ENCODE data around the gene CSNK1D.

DNA sequence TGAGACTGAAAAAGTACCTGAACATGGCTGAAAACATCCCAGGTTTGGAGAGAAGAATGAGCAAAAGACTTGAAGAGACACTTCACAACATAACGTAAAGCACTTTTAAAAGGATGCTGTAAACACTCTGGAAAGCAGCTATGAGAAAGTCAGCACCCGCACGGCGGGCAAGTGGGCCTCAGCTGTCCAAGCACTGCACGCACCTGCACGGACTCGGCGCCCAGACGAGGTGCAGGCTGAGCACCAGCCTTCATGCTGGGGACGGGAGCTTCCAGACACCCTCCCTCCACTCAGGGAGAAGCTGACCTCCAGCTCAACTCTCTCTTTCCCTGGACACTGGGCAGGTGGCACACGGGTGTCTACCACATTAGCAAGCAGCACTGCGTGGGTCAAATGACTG is 74.0 kb downstream of the CSNK1D start:
- TF ChIP-seq, protein P1, sequence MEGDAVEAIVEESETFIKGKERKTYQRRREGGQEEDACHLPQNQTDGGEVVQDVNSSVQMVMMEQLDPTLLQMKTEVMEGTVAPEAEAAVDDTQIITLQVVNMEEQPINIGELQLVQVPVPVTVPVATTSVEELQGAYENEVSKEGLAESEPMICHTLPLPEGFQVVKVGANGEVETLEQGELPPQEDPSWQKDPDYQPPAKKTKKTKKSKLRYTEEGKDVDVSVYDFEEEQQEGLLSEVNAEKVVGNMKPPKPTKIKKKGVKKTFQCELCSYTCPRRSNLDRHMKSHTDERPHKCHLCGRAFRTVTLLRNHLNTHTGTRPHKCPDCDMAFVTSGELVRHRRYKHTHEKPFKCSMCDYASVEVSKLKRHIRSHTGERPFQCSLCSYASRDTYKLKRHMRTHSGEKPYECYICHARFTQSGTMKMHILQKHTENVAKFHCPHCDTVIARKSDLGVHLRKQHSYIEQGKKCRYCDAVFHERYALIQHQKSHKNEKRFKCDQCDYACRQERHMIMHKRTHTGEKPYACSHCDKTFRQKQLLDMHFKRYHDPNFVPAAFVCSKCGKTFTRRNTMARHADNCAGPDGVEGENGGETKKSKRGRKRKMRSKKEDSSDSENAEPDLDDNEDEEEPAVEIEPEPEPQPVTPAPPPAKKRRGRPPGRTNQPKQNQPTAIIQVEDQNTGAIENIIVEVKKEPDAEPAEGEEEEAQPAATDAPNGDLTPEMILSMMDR (conservative IDR thresholded peaks at IDR 0.05; ENCODE audit: low read depth in 2 of 2): no peak
- TF ChIP-seq NANOG (IDR thresholded peaks at IDR 0.05; ENCODE audit: borderline replicate concordance): no peak
